Right lobe of liver (tissue), 6 donors: ENCODE measurements around the gene SRSF3. TPM values are rescaled to one million over a fixed set of nuclear protein-coding genes. Genes with fewer than 3 reads are reported as not detected.
"Not testable (repeated sequence)": the region's sequence is repeated elsewhere in the genome, so short reads cannot be mapped to it uniquely, and the experiment has no call there.

Experiments
- ATAC-seq, 4 donors: fragments of 200-7000 bp; cut with Tn5 transposase; one replicate each; pipeline ENCODE4 v1.9.1; 2020; ENCODE audit warnings: mild to moderate bottlenecking in 4 of 4, moderate library complexity in 4 of 4
- DNase-seq, 3 donors: peaks; one replicate each; pipeline ENCODE4 v3.0.0-alpha.2; 2020
- H3K27ac ChIP-seq, 3 donors: fragments of 200-600 bp; one replicate each; pipeline ENCODE4 v1.8.0; 2022
- H3K27me3 ChIP-seq, 2 donors: fragments of 200-600 bp; one replicate each; pipeline ENCODE4 v1.8.0; 2022
- H3K36me3 ChIP-seq, 4 donors: fragments of 200-600 bp; sonication (generic) in 1 of 4; one replicate each; pipeline versions ENCODE4 v1.5.1 to v1.8.0; 2017 to 2022; ENCODE audit warnings: control low read depth in 1 of 4
- H3K4me1 ChIP-seq, 4 donors: fragments of 200-600 bp; sonication (generic) in 1 of 4; one replicate each; pipeline versions ENCODE4 v1.5.1 to v1.8.0; 2017 to 2022; ENCODE audit warnings: control low read depth in 1 of 4
- H3K4me3 ChIP-seq, 3 donors: fragments of 200-600 bp; one replicate each; pipeline ENCODE4 v1.8.0; 2022
- H3K9me3 ChIP-seq, 4 donors: fragments of 200-600 bp; sonication (generic) in 1 of 4; one replicate each; pipeline versions ENCODE4 v1.5.1 to v1.8.0; 2017 to 2022; ENCODE audit warnings: control low read depth in 1 of 4
- POLR2A ChIP-seq: fragments of 450-650 bp; IDR thresholded peaks from one replicate; pipeline ENCODE4 v1.6.1; 2017; ENCODE audit warnings: antibody characterized with exemption, mild to moderate bottlenecking
- WGBS: methylation state at CpG from one replicate; pipeline ENCODE4 v1.1.6; 2018; ENCODE audit warnings: low coverage, low lambda C conversion rate; ENCODE audit not compliant: insufficient coverage; ENCODE audit errors: missing lambda C conversion rate; 5-methylcytosine and 5-hydroxymethylcytosine counted together
- intact Hi-C, 2 donors: fragments of 100-400 bp; cut with DNase I; formaldehyde crosslinking; loops; one replicate each; pipeline versions ENCODE4 v1.11.2 to v1.14.1; 2022
- total RNA-seq, 6 experiments: library from RNA; depleted of rRNA in 2 of 6; stranded (reverse); fragments of >200 nt in 2 of 6; fragmentation: NEBNext Ultra II Directional in 3 of 6; extraction: Animal tissue kit (Norgen Biotek cat#: 25700) in 3 of 6; gene quantifications; one replicate each; pipeline versions ENCODE4 v1.1.0 to v1.2.4, GENCODE V29; 2016 to 2023
- TF ChIP-seq, protein P1 (sequence below), 4 donors: fragments of 200-600 bp in 3 of 4; fragments of 450-650 bp in 1 of 4; IDR thresholded peaks; one replicate each; pipeline versions ENCODE4 v1.5.1 to v1.8.0; 2016 to 2022; ENCODE audit warnings: antibody characterized with exemption in 4 of 4, mild to moderate bottlenecking in 2 of 4
- donor health status: DM: no; HTN: yes; CAD: no.
- donor health status: DM: no; HTN: no; CAD: no.
- donor health status: DM: no; HTN: no; CAD: no.
- donor health status: DM: no; HTN: yes; CAD: no.
- donor health status: DM: no; HTN: yes; CAD: no.

Gene SRSF3
- total RNA-seq, 6 experiments from 2014 or later = 36.8 to 103 (median 71.4) TPM

DNA sequence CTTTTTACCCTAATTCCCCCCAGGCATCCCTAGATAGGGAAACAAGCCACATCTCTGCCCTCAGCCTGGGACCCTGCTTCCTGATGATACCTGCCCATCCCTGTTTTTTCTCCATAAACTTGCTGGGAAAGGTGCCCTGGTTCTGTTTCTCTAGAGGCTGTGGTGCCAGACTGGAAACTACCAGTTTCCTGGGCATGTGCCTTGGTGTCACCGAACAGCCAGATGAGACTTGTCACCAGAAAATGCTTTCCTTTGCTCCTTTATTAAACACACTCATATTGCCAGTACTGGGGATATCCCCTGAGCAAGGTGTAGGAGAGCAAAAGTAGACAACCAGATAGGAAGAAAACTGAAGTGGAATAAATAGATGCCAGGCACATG, 16.8 kb downstream of the SRSF3 start:
- H3K27me3 ChIP-seq = no peaks in the 10 kb centered on the region
- intact Hi-C loops = loop anchor here in 1 of 2 donors (10.0 kb wide), 1 partner anchor 144 kb away; no protein-coding TSS in a partner anchor
- ATAC-seq (no peak), DNase-seq (peak in 1 of 3 donors; percentile 32)
- H3K9me3 ChIP-seq = no peaks in the 10 kb centered on the region
- TF ChIP-seq, protein P1, sequence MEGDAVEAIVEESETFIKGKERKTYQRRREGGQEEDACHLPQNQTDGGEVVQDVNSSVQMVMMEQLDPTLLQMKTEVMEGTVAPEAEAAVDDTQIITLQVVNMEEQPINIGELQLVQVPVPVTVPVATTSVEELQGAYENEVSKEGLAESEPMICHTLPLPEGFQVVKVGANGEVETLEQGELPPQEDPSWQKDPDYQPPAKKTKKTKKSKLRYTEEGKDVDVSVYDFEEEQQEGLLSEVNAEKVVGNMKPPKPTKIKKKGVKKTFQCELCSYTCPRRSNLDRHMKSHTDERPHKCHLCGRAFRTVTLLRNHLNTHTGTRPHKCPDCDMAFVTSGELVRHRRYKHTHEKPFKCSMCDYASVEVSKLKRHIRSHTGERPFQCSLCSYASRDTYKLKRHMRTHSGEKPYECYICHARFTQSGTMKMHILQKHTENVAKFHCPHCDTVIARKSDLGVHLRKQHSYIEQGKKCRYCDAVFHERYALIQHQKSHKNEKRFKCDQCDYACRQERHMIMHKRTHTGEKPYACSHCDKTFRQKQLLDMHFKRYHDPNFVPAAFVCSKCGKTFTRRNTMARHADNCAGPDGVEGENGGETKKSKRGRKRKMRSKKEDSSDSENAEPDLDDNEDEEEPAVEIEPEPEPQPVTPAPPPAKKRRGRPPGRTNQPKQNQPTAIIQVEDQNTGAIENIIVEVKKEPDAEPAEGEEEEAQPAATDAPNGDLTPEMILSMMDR (IDR thresholded peaks at IDR 0.05) = no peak
- no peak for TF ChIP-seq POLR2A
- H3K36me3 ChIP-seq = peaks cover 0 to 21% (median 8%) of the 10 kb centered on the region in 4 donors
- H3K27ac ChIP-seq = no peak overlapping the region
- no peak overlapping the region for H3K4me3 ChIP-seq
- 70% methylated on average over 1 of the region's 1 CpG for WGBS
- peaks cover 0 to 41% (median 19%) of the 10 kb centered on the region in 4 donors for H3K4me1 ChIP-seq

DNA sequence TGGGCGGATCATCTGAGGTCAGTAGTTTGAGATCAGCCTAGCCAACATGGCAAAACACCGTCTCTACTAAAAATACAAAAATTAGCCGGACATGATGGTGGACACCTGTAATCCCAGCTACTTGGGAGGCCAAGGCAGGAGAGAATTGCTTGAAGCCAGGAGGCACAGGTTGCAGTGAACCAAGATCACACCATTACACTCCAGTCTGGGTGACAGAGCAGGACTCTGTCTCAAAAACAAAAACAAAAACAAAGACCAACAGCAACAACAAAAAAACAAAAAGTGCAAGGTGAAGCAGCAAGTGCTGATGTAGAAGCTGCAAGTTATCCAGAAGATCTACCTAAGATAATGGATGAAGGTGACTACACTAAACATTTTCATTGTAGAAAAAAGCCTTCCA, 17.5 kb downstream of the SRSF3 start:
- 86% methylated on average over 2 of the region's 3 CpGs for WGBS
- Histone ChIP-seq H3K36me3 (peaks cover 0 to 14% (median 7%) of the 10 kb centered on the region in 4 donors), H3K4me1 (peaks cover 0 to 42% (median 19%) of the 10 kb centered on the region in 4 donors)
- intact Hi-C loops = loop anchor here in 1 of 2 donors (10.0 kb wide), 1 partner anchor 143 kb away; no protein-coding TSS in a partner anchor
- H3K27ac ChIP-seq, H3K9me3 ChIP-seq, H3K27me3 ChIP-seq, ATAC-seq, H3K4me3 ChIP-seq: not testable (repeated sequence)
- peak in 1 of 3 donors; percentile 12 for DNase-seq

DNA sequence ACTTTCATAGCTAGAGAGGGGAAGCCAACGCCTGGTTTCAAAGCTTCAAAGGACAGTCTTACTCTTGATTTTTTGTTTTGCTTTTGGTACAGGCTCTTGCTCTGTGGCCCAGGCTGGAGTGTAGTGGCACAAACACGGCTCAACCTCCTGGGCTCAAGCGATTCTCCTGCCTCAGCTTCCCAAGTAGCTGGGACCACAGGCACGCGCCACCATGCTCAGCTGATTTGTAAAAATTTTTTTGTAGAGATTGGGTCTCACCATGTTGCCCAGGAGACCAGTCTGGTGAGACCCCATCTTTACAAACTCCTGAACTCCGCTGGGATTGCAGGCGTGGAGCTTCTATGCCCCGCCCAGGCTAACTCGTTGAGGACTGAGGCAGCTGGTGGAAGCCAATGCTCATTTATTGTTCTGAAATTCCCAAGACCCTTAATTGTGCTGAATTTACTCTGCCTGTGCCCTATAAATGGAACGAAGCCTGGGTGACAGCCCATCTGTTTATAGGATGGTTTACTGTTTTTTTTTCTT, 18.0 kb downstream of the SRSF3 start:
- Histone ChIP-seq H3K36me3 (peaks cover 0 to 10% (median 4%) of the 10 kb centered on the region in 4 donors), H3K4me1 (peaks cover 0 to 42% (median 19%) of the 10 kb centered on the region in 4 donors), H3K9me3 (no peaks in the 10 kb centered on the region), H3K27ac (no peak overlapping the region), H3K27me3 (no peaks in the 10 kb centered on the region), H3K4me3 (no peak overlapping the region)
- DNase-seq (peak in 2 of 3 donors; percentile 10 to 39), ATAC-seq (no peak)
- 93% methylated on average over 7 of the region's 10 CpGs for WGBS
- intact Hi-C loops = loop anchor here in 1 of 2 donors (10.0 kb wide), 1 partner anchor 143 kb away; no protein-coding TSS in a partner anchor
- no peak for TF ChIP-seq POLR2A
- TF ChIP-seq, protein P1 (IDR thresholded peaks at IDR 0.05) = no peak

DNA sequence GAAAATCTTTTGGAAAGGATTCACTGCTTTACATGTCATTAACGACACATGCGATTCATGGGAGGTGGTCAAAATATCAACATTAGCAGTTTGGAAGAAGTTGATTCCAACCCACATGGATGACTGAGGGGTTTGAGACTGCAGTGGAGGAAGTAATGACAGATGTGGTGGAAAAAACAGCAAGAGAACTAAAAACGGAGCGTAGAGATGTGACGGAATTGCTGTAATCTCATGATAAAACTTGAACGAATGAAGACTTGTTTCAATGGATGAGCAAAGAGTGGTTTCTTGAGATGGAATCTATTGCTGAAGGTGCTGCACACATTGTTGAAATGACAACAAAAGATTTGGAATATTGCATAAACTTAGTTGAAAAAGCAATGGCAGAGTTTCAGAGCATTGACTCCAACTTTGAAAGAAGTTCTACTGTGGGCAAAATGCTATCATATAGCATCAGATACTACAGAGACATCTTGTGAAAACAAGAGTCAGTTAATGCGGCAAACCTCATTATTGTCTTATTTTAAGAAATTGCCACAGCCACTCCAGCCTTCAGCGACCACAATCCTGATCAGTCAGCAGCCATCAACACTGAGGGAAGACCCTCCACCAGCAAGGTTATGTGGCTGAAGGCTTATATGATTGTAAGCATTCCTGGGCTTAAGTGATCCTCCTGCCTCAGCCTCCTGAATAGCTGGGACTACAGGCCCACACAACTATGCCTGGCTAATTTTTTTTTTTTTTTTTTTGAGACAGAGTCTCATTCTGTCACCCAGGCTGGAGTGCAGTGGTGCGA, 19.2 kb downstream of the SRSF3 start:
- TF ChIP-seq, protein P1 (IDR thresholded peaks at IDR 0.05) = no peak
- no peak for TF ChIP-seq POLR2A

More for the DNA sequence above, 19.2 kb downstream of the SRSF3 start:
- H3K27me3 ChIP-seq = no peaks in the 10 kb centered on the region
- no peak overlapping the region for H3K4me3 ChIP-seq
- DNase-seq = no peak
- H3K36me3 ChIP-seq = peaks cover 0 to 5% (median 0%) of the 10 kb centered on the region in 4 donors
- no peak for ATAC-seq
- intact Hi-C loops = loop anchor here in 1 of 2 donors (10.0 kb wide), 1 partner anchor 141 kb away; no protein-coding TSS in a partner anchor
- 79% methylated on average over 9 of the region's 9 CpGs for WGBS
- no peaks in the 10 kb centered on the region for H3K9me3 ChIP-seq
- no peak overlapping the region for H3K27ac ChIP-seq
- H3K4me1 ChIP-seq = peaks cover 0 to 35% (median 16%) of the 10 kb centered on the region in 4 donors
